Kasumi-1 (cell line): ENCODE results near the gene CCL2.

ENCODE experiments used
- DNase-seq, 2 experiments: peaks; one replicate each; lab custom pipeline; 2025; lab: John Stamatoyannopoulos, UW

Gene CCL2

DNA sequence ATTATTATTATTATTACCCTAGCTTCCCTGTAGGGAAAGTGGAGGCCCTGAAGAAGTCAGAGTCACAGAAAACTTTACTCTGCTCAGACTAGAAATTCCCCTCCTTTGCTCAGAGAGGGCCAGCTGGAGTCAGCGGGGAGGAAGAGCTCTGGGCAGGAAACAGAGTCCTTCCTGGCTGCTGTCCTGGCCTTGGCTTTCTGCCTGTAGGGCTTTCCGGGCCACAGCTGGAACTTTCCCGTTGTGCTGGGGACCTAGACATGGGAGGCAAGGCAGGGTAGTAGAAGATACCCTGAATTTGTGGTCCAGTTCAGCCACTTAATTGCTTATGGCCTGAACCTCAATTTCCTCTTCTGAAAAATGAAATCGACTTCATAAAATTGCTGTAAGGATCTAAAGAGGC is 14.0 kb upstream of the CCL2 start:
- peak; percentile 67 to 74 for DNase-seq

DNA sequence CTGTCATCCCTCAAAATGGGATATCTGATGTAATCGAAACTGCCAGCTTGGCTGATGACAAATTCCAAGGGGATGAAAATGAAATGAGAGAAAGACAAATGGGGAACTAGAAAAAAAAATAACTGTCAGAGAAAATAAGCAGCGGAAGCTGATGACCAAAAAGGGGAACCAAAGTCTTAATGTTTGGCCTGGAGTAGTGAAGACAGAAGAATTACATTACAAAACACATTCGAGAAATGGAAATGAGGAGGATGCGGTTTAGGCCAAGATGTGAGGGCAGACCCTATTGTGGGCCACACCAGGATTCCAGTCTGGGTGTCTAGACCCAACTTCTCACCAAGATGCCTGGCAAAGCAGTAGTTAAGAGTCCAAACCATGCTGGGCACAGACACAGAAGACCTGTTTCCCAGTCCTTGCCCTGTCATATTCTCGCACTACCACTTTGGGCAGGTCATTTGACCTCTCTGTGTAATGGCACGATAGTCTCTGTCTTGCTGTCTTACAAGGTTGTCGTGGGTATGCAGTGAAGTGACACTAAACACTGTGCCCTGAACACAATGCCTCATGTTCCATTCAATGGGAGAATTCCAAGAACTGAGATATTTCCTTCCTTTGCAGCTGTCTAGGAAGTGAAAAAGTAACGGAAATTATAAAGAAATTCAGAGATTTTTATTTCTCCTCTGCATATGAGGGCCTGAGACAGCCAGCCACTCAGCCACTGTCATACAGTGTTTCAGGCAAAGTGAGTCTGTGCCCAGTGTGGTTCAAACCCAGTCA is 12.3 kb upstream of the CCL2 start:
- DNase-seq = peak; percentile 94 to 97

DNA sequence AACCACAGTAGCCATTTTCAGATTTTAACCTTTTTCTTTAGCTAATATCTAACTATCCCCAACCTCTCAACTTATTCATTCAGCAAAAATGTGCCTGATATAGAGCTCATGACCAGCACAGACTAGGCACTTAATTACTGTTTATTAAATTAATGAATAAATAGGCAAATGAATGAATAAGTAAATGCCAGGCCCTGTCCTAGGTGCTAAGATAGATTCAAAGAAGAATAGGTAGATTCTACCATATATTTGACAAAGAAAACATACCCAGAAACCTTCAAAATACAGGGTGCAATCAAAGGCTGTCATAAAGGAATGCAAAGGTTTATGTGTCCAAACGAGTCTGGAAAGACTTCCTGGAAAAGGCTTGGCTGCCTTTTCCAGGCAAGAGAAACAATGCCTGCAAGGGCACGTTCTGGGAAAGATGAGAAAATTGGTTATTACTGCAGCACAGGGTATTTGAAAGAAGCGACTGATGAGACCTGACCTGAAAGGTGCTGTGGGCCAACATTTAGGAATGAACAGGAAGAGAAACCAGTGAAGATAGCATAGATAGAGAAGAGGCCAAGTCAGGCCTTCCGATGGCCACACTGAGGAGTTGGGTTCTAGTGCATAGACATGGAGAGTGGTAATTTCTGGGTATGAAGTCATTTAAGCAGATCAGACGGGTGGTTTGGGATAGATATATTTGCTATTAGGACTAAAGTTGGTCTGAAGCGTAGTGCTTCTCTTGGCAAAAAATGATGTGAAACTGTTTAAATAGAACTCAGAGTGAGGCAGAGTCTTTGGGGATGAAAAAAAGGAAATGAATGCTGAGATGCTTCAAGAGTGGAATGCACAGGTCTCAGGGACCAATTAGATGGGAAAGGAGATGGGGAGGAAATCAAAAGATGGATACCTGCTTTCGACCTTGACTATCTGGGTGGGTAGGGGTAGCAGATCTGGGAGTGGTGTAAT is 11.4 kb upstream of the CCL2 start:
- no peak for DNase-seq

DNA sequence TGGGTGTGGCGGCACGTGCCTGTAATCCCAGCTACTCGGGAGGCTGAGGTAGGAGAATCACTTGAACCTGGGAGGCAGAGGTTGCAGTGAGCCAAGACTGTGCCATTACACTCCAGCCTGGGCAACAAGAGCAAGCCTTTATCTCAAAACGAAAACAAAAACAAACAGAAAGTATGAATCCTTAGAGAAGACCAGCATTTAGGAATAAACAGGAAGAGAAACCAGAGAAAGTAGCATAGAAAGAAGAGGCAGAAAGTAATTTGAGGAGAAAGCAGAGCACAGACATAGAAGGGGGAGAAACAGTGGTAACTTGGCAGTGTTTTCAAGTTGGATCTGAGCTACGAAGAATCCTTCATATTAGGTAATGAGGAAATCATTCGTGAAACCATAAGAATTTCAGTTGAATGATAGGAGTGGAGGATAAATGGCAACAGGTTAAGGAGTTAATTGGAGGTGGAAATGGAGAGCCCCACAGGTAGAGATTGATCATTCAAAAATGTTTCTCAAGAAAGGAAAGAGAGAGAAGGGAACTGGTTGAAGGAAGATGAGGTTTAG is 9.7 kb upstream of the CCL2 start:
- no peak for DNase-seq

DNA sequence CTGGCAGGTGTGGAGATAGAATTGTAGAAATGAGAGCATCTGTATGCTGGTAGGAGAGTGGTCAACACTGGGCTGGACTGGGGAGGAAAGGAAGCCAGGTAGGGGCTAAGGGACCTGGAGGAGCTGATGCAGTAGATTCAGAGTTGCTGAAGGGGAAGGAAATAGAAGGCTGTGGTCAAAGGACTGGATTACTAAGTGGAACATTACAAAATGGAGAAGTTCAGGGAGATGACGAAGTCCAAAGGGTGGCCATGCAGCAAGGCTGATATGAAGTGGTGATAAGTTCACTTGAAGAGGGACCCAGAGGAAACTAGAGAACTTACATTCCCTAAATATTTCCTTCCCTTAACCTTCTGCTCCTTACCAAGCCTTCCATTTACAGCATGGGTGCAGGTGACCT is 8.6 kb upstream of the CCL2 start:
- DNase-seq = peak; percentile 87 to 89

DNA sequence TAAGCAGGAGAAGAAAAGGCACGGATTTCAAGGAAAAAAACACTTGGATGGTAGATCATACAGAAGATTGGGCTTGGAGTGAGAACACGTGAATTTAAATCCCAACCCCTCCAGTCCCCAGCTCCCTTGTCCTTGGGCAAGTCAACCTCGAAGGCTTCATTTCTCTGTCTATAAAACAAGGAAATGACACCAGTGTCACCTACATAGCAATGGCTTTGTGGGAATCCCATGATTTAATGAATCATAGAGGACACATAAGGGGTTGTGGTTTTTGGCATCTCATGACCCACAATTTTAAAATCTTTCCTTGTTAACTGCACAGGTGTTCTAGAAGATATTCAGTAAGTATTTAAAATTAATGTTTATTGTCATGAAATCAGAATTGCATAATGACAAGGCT is 8.2 kb upstream of the CCL2 start:
- DNase-seq = no peak

DNA sequence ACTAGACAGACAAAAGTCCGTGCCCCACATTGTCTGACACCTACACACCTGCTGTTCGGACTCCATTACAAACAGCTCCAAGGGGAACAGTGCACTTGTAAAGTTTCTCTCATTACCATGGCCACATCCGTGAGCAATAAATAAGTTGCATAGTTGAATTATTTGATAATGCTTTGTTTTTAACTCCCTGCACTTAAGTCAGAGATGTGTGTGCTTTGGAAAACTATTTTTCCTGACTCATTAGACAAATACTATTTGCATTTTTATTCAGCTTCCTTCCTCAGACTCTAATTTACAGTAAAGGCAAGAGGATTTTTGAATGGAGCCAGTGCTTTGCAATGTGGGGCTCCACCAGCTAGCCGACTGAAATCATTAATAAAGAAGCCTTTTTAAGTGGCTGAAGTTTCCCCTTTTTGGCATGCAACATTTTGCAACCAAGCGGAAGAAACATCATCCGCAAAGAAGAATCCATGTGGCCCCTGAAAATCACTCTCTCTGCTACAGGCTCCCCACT is 6.5 kb upstream of the CCL2 start:
- peak; percentile 25 to 36 for DNase-seq

DNA sequence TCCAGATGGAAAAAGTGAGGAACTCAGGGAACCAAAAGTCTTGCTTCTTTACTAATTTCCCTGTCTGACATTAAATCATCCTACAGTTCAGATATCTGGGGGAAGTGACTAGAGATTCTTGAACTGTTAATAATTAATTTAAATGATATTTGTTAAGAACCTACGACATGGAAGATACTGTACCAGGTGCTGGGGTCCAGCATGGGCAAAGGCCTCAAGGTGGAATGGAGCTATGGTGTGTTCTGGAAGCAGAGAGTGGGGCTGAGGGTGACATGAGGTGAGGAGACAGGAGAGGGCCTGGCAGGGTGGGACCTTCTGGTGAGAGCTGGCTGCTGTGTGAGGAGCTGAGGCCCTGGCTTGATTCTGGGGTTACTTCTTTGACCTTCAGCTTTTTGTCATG is 6.0 kb upstream of the CCL2 start:
- peak in 1 of 2 experiments; percentile 25 for DNase-seq

DNA sequence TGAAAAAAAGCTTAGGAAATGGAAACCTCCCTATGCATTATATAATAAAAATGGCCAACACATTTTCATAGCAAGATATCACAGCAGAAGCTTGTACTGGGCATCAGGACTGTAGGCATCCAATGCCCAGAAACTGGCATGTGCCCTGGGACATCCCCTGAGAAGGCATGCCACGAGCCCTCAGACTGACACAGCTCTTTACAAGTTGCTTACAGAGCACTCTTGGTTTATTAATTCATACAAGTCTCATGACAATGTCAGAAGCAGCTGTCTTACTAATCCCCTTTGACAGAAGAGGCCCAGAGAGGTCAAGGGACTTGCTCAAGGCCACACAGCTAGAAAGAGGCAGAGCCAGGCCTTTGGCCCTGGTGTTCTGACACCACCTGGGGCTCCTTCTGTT is 5.6 kb upstream of the CCL2 start:
- no peak for DNase-seq

DNA sequence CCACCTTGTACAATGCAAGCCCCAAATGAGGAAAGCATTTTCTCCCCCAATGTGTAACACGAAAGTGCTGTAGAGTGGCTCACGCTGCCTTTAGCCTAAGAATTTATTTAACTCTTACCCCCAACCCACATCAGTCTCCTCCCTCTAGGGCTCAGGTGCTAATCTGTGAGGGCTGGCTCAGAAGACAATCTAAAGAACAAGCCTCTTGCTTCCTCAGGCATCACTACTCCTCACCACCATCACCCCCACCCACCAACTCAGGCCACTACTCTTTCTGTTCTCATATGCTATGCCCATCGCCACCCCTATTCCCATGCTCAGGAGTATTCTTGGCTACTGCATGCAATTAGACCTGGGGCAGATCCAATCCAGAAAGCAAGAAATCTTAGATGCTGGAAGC is 3.9 kb upstream of the CCL2 start:
- no peak for DNase-seq

DNA sequence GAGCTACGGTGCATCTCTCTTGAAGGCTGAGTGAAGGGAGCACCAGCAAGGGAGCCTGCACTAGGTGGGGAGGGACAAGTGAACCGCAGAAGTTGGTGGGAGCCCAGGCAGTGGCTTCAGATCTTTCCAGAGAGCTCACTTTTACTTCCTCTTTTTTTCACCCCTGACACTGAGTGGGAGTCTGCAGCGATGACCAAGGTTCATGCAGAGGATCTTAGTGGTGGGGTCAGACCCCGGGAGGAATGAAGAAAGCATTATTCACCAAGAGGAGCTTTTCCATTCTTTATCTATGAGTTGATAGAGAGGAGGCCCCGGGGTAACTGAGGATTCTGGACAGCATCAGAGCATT is 3.0 kb upstream of the CCL2 start:
- peak; percentile 93 to 94 for DNase-seq

DNA sequence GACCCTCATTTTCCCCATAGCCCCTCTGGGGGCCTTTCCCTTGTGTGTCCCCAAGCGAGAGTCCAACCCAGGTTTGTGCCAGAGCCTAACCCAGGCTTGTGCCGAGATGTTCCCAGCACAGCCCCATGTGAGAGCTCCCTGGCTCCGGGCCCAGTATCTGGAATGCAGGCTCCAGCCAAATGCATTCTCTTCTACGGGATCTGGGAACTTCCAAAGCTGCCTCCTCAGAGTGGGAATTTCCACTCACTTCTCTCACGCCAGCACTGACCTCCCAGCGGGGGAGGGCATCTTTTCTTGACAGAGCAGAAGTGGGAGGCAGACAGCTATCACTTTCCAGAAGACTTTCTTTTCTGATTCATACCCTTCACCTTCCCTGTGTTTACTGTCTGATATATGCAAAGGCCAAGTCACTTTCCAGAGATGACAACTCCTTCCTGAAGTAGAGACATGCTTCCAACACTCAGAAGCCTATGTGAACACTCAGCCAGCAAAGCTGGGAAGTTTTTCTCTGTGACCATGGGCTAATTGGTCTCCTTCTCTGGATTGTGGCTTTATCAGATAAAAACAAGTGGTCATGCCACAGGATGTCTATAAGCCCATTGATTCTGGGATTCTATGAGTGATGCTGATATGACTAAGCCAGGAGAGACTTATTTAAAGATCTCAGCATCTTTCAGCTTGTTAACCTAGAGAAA is 2.5 kb upstream of the CCL2 start:
- DNase-seq = no peak

DNA sequence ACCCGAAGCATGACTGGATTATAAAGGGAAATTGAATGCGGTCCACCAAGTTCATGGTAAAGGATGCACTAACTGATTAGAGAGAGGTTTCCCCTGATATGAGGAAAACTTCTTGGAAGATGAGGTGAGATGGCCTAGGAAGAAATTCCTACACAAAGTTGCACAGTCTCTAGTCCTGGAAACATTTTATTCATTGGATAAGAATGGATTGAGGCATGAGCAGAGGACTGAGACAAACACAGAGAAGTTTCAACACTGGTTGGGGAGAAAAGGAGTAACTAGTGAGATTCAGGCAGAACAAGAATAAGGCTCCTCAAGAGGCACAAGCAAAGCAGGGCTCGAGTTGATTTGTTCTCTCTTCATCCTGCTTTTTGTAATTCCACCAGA is 2.0 kb upstream of the CCL2 start:
- DNase-seq = no peak

DNA sequence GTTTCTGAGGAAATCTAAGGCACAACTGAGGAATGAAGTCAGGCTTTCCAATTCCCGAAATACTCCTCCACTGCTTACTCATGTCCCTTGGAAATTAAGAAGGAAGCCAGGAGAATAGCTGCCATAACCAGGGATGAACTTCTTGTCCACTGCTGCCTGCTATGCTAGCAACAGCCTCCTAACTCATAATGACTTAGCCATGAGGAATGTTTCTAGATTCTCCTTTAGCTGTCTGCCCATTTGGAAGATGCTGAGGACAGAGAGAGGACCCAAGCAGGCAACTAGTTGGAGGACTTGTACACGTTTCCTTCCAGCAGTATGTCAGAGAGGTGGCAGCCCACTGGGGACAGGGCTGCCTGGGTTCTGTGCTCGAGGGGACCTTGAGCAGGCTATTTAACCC is 939 bp upstream of the CCL2 start:
- DNase-seq = no peak

DNA sequence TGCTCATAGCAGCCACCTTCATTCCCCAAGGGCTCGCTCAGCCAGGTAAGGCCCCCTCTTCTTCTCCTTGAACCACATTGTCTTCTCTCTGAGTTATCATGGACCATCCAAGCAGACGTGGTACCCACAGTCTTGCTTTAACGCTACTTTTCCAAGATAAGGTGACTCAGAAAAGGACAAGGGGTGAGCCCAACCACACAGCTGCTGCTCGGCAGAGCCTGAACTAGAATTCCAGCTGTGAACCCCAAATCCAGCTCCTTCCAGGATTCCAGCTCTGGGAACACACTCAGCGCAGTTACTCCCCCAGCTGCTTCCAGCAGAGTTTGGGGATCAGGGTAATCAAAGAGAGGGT is 272 bp downstream of the CCL2 start:
- DNase-seq = no peak

DNA sequence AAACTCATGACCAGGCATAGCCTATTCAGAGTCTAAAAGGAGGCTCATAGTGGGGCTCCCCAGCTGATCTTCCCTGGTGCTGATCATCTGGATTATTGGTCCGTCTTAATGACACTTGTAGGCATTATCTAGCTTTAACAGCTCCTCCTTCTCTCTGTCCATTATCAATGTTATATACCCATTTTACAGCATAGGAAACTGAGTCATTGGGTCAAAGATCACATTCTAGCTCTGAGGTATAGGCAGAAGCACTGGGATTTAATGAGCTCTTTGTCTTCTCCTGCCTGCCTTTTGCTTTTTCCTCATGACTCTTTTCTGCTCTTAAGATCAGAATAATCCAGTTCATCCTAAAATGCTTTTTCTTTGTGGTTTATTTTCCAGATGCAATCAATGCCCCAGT is 756 bp downstream of the CCL2 start:
- DNase-seq = no peak

DNA sequence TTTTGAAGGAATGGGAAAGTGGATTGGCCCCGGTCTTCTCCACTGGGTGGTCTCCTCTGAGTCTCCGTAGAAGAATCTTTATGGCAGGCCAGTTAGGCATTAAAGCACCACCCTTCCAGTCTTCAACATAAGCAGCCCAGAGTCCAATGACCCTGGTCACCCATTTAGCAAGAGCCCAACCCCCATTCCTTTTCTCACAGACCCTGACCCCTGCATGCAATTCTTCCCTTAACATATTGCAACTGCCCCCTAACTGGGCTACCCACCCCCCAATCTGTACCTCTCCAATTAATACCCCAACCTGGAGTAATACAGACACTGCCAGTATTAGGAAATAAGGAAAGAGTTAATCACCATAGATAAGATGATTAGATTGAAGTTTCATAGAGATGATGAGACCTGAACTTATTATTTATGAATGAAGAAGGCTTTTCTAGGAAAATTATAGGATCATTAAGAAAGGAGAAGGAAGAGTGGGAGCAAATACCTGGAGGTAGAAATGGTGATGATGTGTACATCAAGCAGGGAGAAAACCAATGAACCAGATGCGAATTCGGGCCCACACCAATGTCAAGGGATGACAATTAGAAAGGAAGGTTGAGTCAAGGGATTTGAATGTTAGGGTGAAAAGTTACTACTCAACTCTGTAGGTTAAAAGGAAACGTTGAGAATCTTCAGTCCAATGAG is 2.4 kb downstream of the CCL2 start:
- no peak for DNase-seq

DNA sequence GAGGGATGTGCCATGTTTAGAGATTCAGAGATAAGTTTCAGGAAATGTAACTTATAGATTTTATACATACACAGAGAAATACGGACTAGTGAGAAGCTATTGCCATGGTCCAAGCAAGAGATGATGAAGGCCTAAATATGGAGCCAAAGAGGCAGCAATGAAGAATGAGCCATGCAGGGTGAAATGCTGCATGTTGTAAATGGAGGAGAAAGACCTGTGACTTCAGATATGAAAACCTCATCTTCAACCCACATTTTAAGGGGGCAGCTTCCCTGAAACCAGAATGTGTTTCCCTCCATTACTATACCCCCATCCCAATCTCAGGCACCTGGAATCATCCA is 2.9 kb downstream of the CCL2 start:
- DNase-seq = no peak

DNA sequence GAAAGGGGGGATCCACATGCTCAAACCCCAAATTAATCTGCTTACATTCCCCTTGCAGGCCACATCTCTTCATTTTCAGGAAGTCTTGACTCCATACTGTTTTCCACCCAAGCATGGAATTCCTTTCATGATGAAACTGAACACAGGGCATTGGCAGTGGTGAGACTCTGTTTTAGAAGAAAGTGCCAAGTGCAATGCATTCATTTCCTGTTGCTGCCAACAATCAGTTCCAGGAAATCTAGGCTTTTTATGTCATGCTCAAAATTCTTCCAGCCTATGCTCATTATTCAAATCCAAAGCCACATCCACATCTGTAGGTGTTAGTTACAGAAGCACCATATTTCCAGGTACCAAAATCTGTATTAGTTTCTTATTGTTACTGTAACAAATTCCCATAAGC is 4.1 kb downstream of the CCL2 start:
- no peak for DNase-seq

DNA sequence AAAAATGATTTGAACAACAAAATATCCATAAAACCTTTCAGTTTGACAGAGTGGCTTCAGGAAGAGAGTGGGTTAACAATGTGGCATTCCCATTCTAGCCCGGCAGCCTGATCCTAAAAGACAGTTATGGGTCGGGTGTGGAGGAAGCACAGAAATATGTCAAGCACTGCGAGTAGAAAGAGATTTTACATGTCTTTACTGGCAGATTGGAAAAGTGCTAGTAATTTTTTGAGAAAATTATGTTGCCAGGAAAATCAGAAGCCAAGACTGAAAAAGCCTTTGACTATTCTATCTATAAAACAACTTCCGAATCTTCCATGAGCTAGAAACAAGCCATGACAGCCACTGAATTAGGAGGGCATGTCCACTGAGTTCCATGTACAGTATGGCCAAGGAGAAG is 5.8 kb downstream of the CCL2 start:
- DNase-seq = no peak

DNA sequence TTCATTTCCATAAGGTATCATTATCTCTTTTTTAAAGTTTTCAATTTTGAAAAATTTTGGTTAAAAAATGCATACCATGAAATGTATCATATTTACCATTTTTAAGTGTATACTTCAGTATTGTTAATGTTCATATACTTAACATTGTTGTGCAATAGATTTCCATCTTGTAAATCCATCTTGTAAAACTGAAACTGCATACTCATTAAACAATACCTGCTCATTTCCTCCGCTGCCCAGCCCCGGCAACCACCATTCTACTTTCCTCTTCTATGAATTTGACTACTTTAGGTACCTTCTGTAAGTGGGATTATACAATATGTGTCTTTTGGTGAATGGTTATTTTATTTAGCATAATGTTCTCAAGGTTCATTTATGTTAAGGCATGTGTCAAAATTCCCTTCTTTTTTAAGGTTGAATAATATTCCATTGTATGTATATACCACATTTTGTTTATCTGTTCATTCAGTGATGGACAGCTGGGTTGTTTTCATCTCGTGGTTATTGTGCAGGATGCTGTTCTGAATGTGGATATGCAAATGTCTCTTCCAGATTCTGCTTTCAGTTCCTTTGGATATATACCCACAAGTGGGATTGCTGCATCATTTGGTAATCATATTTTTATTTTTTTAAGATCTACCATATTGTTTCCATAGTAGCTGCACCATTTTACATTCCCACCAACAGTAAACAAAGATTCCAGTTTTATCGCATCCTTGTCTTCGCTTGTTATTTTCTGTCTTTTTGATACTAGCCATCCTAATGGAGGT is 6.7 kb downstream of the CCL2 start:
- DNase-seq = no peak
